ENCODE data around the gene AGO3.
A peak's percentile ranks its signal among the peaks of the same experiment; 100 is the strongest.

The AGO3 gene

DNA sequence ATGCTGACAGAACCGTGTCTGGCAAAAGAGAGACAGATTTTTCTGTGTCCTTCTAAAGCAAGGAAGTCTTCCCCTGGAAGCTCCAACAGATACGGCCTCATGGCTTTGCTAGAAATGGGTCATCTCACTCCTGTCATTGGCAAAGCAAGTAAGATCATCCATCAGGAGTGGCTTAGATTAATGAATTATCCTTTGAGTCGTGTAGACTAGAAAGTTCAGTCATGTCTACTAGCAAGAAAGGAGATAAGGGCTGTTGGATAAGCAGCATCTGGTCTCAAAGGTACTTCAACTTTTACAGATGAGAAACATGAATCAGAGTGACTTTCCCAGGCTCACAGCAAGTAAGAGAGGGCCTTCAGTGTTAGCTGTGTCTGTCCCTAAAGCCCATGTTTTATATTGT, 3.4 kb upstream of the AGO3 start:
- Histone ChIP-seq H3K27ac (ENCODE audit: low read length) (no peak overlapping the region), H3K4me1 (ENCODE audit: control insufficient read depth, low read depth, low read length) (peaks cover 4% of the 10 kb centered on the region), H3K9me3 (ENCODE audit: control insufficient read depth, low read depth, low read length) (no peaks in the 10 kb centered on the region), H3K4me3 (ENCODE audit: low read length) (no peak overlapping the region), H3K27me3 (ENCODE audit: control insufficient read depth, insufficient read depth, low read length) (no peaks in the 10 kb centered on the region), H3K9ac (ENCODE audit: low read length) (no peak overlapping the region), H3K36me3 (ENCODE audit: control insufficient read depth, low read depth, low read length) (peaks cover 4% of the 10 kb centered on the region)

- Histone ChIP-seq H3K4me3 (ENCODE audit: low read length) (peak overlapping the region; percentile 98), H3K9ac (ENCODE audit: low read length) (peak overlapping the region; percentile 91), H3K27ac (ENCODE audit: low read length) (peak overlapping the region; percentile 14), H3K27me3 (ENCODE audit: control insufficient read depth, insufficient read depth, low read length) (no peaks in the 10 kb centered on the region), H3K36me3 (ENCODE audit: control insufficient read depth, low read depth, low read length) (peaks cover 4% of the 10 kb centered on the region), H3K4me1 (ENCODE audit: control insufficient read depth, low read depth, low read length) (peaks cover 6% of the 10 kb centered on the region), H3K9me3 (ENCODE audit: control insufficient read depth, low read depth, low read length) (no peaks in the 10 kb centered on the region)
These were observed 944 bp upstream of the AGO3 start for GRCh38 chr1:35929730-35930592.

DNA sequence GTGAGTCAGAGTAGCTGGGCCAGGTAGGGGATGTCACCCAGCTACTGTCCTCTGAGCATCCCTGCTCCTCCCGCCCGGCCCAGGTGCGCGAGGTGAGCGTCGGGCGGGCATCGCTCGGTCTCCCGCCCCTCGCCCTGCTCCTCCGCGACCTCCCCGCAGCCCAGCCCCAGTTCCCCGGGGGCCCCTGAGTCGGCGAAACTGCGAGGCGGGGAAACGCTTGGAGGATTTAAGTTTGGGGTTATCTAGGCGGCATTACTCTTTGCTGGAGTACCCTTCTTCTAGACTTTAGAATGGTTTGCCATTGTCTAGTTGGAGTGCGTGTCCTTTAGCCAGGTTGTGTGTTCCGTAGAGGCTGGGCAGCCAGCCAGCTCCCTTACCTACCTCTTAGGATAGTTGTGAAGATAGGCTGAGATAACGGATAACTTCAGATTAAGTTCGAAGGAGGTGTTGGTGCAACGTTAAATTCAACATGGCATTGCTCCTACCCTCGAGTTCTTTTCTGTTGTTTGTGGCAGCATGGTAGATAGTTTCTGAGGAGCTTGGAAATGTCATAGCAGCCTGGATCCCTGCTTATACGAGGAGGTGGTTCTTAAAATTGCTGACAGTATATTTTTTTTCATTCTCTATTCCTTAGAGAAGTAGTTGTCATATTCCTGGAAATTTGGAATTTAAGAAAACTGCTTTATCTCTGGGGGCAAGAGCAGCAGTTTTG, 697 bp downstream of the AGO3 start:
- peak overlapping the region; percentile 54 for H3K27ac ChIP-seq (ENCODE audit: low read length)
- no peaks in the 10 kb centered on the region for H3K27me3 ChIP-seq (ENCODE audit: control insufficient read depth, insufficient read depth, low read length)
- peak overlapping the region; percentile 98 for H3K4me3 ChIP-seq (ENCODE audit: low read length)
- peaks cover 13% of the 10 kb centered on the region for H3K4me1 ChIP-seq (ENCODE audit: control insufficient read depth, low read depth, low read length)
- peak overlapping the region; percentile 91 for H3K9ac ChIP-seq (ENCODE audit: low read length)
- H3K9me3 ChIP-seq (ENCODE audit: control insufficient read depth, low read depth, low read length), result no peaks in the 10 kb centered on the region
- H3K36me3 ChIP-seq (ENCODE audit: control insufficient read depth, low read depth, low read length), result no peaks in the 10 kb centered on the region

- Histone ChIP-seq H3K9ac (ENCODE audit: low read length) (peak overlapping the region; percentile 91), H3K27ac (ENCODE audit: low read length) (no peak overlapping the region)
These were observed 1.3 kb downstream of the AGO3 start for GRCh38 chr1:35932158-35932636.

DNA sequence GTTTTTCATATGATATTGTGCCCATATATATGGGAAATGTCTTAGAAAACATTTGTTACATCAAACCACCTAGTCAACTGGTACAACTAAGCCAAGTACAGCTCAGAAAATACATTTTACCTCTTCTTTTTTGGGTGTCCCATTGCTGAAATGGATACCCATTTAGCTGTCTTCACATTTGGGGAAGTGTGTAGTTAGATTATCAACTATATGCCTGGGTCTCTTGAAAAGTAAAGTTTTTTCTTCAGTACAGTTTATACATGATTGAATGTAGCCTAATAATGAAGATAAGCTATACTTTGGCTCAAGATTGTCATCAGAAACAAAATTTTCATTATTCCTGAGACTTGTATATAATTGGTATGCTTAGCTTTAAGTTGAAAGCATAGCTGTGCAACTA, 2.0 kb downstream of the AGO3 start:
- Histone ChIP-seq H3K9me3 (ENCODE audit: control insufficient read depth, low read depth, low read length) (no peaks in the 10 kb centered on the region), H3K9ac (ENCODE audit: low read length) (no peak overlapping the region), H3K4me3 (ENCODE audit: low read length) (peak overlapping the region; percentile 5), H3K27ac (ENCODE audit: low read length) (no peak overlapping the region), H3K36me3 (ENCODE audit: control insufficient read depth, low read depth, low read length) (no peaks in the 10 kb centered on the region), H3K27me3 (ENCODE audit: control insufficient read depth, insufficient read depth, low read length) (no peaks in the 10 kb centered on the region), H3K4me1 (ENCODE audit: control insufficient read depth, low read depth, low read length) (peaks cover 13% of the 10 kb centered on the region)

More at GRCh38 chr1:35932158-35932636, 1.3 kb downstream of the AGO3 start:
- Histone ChIP-seq H3K4me1 (ENCODE audit: control insufficient read depth, low read depth, low read length) (peaks cover 13% of the 10 kb centered on the region), H3K9me3 (ENCODE audit: control insufficient read depth, low read depth, low read length) (no peaks in the 10 kb centered on the region), H3K36me3 (ENCODE audit: control insufficient read depth, low read depth, low read length) (no peaks in the 10 kb centered on the region), H3K4me3 (ENCODE audit: low read length) (peak overlapping the region; percentile 98), H3K27me3 (ENCODE audit: control insufficient read depth, insufficient read depth, low read length) (no peaks in the 10 kb centered on the region)

GRCh38 chr1:35935442-35936388, 4.8 kb downstream of the AGO3 start:
- no peaks in the 10 kb centered on the region for H3K36me3 ChIP-seq (ENCODE audit: control insufficient read depth, low read depth, low read length)
- H3K4me3 ChIP-seq (ENCODE audit: low read length), result peak overlapping the region; percentile 17
- H3K27ac ChIP-seq (ENCODE audit: low read length), result no peak overlapping the region
- H3K4me1 ChIP-seq (ENCODE audit: control insufficient read depth, low read depth, low read length), result peaks cover 8% of the 10 kb centered on the region
- H3K9ac ChIP-seq (ENCODE audit: low read length), result no peak overlapping the region
- no peaks in the 10 kb centered on the region for H3K9me3 ChIP-seq (ENCODE audit: control insufficient read depth, low read depth, low read length)
- no peaks in the 10 kb centered on the region for H3K27me3 ChIP-seq (ENCODE audit: control insufficient read depth, insufficient read depth, low read length)

DNA sequence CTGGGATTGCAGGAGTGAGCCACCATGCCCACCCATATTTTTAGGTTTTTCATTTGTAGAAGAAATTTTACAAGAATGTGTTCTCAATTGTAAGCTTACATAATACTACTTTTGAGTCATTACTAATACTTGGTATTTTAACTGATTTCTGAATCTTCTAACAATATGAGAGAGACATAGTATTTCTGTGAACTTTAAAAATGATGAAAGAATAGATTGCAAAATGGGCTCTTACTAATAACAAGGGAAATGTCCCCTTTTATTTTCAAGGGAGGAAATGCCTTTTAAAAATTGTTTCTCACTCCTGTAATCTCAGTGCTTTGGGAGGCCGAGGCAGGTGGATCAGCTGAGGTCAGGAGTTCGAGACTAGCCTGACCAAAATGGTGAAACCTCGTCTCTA, 5.9 kb downstream of the AGO3 start:
- Histone ChIP-seq H3K27ac (ENCODE audit: low read length) (no peak overlapping the region), H3K4me3 (ENCODE audit: low read length) (no peak overlapping the region), H3K27me3 (ENCODE audit: control insufficient read depth, insufficient read depth, low read length) (no peaks in the 10 kb centered on the region), H3K9ac (ENCODE audit: low read length) (no peak overlapping the region), H3K36me3 (ENCODE audit: control insufficient read depth, low read depth, low read length) (no peaks in the 10 kb centered on the region), H3K4me1 (ENCODE audit: control insufficient read depth, low read depth, low read length) (peaks cover 8% of the 10 kb centered on the region), H3K9me3 (ENCODE audit: control insufficient read depth, low read depth, low read length) (no peaks in the 10 kb centered on the region)

DNA sequence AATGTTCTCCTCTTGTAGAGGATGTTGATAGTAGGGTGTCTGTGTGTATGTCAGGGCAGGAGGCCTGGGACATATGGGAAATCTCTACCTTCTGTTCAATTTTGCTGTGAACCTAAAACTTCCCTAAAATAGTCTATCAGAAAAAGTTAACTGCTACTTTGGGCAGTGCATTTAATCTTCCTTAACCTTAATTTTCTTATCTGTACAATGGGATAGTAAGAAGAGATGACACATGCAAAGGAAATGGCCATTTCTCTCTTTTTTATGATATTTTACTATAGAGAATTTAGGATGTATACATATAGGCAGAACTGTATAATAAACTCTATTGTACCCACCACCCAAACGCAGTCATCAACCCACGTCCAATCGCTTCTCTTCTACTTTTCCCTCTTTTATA, 8.6 kb downstream of the AGO3 start:
- Histone ChIP-seq H3K9me3 (ENCODE audit: control insufficient read depth, low read depth, low read length) (no peaks in the 10 kb centered on the region), H3K27ac (ENCODE audit: low read length) (no peak overlapping the region), H3K4me3 (ENCODE audit: low read length) (no peak overlapping the region), H3K27me3 (ENCODE audit: control insufficient read depth, insufficient read depth, low read length) (no peaks in the 10 kb centered on the region), H3K4me1 (ENCODE audit: control insufficient read depth, low read depth, low read length) (peaks cover 8% of the 10 kb centered on the region), H3K36me3 (ENCODE audit: control insufficient read depth, low read depth, low read length) (no peaks in the 10 kb centered on the region), H3K9ac (ENCODE audit: low read length) (no peak overlapping the region)

DNA sequence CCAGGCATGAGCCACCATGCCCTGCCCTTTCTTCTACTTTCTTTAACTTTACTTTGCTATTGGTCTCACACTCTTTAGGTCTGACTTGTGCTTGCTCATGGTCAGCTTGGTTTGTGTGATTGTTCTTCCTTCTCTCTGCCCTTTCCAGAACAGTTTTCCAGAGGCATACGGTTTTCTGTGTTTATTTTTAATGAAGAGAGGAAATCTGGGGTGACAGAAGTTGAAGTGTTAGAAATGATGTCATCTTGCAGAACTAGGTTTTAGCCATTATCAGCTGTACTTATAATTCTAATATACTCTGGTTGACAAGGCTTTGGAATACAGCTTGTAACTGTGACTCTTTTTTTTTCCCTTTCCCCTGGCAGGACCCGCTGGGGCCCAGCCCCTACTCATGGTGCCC, 14.4 kb downstream of the AGO3 start:
- no peak overlapping the region for H3K27ac ChIP-seq (ENCODE audit: low read length)
- peaks cover 6% of the 10 kb centered on the region for H3K36me3 ChIP-seq (ENCODE audit: control insufficient read depth, low read depth, low read length)
- no peaks in the 10 kb centered on the region for H3K9me3 ChIP-seq (ENCODE audit: control insufficient read depth, low read depth, low read length)
- no peaks in the 10 kb centered on the region for H3K27me3 ChIP-seq (ENCODE audit: control insufficient read depth, insufficient read depth, low read length)
- no peaks in the 10 kb centered on the region for H3K4me1 ChIP-seq (ENCODE audit: control insufficient read depth, low read depth, low read length)
- H3K4me3 ChIP-seq (ENCODE audit: low read length), result no peak overlapping the region
- no peak overlapping the region for H3K9ac ChIP-seq (ENCODE audit: low read length)

- Histone ChIP-seq H3K36me3 (ENCODE audit: control insufficient read depth, low read depth, low read length) (peaks cover 9% of the 10 kb centered on the region), H3K27ac (ENCODE audit: low read length) (no peak overlapping the region), H3K9me3 (ENCODE audit: control insufficient read depth, low read depth, low read length) (no peaks in the 10 kb centered on the region), H3K27me3 (ENCODE audit: control insufficient read depth, insufficient read depth, low read length) (no peaks in the 10 kb centered on the region), H3K4me1 (ENCODE audit: control insufficient read depth, low read depth, low read length) (no peaks in the 10 kb centered on the region), H3K4me3 (ENCODE audit: low read length) (no peak overlapping the region), H3K9ac (ENCODE audit: low read length) (no peak overlapping the region)
These were observed 16.6 kb downstream of the AGO3 start for GRCh38 chr1:35947547-35947946.

GRCh38 chr1:35958558-35958957, 27.7 kb downstream of the AGO3 start:
- Histone ChIP-seq H3K9ac (ENCODE audit: low read length) (no peak overlapping the region), H3K9me3 (ENCODE audit: control insufficient read depth, low read depth, low read length) (no peaks in the 10 kb centered on the region), H3K4me1 (ENCODE audit: control insufficient read depth, low read depth, low read length) (no peaks in the 10 kb centered on the region), H3K27ac (ENCODE audit: low read length) (no peak overlapping the region), H3K36me3 (ENCODE audit: control insufficient read depth, low read depth, low read length) (peaks cover 4% of the 10 kb centered on the region), H3K4me3 (ENCODE audit: low read length) (no peak overlapping the region), H3K27me3 (ENCODE audit: control insufficient read depth, insufficient read depth, low read length) (no peaks in the 10 kb centered on the region)
